HG02763 (cell line): ENCODE data around the gene EIF4EBP3.
"Not testable (repeated sequence)": the region's sequence is repeated elsewhere in the genome, so short reads cannot be mapped to it uniquely, and the experiment has no call there.

Source experiments
- ATAC-seq: cut with Tn5 transposase; IDR thresholded peaks from one replicate; pipeline ENCODE4 v1.9.1; 2021; ENCODE audit warnings: mild to moderate bottlenecking, moderate library complexity; ENCODE audit not compliant: unreplicated experiment

EIF4EBP3 gene

GRCh38 chr5:140575309-140575708, 27.8 kb downstream of the EIF4EBP3 start:
- ATAC-seq = no peak

- no peak for ATAC-seq
These were observed 29.3 kb downstream of the EIF4EBP3 start for GRCh38 chr5:140576776-140577201.

GRCh38 chr5:140579188-140579747, 31.8 kb downstream of the EIF4EBP3 start:
- not testable (repeated sequence) for ATAC-seq

DNA sequence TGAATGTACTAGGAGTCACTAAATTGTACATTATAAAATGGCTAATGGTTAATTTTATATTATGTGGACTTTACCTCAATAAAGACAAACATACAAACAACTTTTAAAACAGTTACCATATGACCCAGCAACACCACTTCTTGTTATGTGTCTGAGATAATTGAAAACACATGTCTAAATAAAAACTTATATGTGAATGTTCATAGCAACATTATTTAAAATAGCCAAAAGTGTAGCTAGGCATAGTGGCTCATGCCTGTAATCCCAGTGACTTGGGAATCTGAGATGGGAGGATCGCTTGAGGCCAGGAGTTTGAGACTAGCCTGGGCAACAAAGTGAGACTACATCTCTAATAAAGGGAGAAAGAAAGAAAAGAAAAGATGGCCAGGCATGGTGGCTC, 40.0 kb downstream of the EIF4EBP3 start:
- no peak for ATAC-seq

DNA sequence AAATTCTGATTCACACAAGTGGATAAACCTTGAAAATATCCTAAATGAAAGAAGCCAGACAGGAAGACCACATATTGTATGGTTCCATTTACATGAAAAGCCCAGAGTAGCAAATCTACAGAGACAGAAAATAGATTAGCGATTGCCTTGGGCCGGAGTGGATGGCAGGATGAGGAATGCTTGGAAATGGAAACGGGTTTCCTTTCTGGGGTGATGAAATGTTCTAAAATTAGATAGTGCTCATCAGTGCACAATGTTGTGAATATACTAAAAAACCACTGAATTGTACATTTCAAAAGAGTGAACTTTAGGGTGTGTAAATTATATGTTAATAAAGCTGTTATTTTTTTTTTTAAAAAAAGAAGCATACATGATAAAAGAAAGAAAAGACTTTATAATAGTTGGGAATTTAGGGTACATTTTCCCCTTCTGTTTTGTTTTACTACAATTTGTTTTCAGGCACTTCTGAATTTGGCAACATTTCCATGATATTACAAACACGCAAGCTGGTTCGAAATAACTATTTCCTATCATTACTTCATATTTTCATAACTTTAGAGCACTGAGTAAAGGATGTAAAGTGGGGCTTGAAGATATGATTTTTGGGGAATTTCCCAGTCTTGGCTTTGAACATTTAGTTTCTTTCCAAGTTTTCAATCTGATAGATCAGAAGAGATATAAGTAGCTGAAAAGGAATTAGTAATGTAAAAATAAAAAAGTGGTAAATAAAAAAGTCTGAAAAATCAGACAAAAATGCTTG, 41.0 kb downstream of the EIF4EBP3 start:
- ATAC-seq = no peak

DNA sequence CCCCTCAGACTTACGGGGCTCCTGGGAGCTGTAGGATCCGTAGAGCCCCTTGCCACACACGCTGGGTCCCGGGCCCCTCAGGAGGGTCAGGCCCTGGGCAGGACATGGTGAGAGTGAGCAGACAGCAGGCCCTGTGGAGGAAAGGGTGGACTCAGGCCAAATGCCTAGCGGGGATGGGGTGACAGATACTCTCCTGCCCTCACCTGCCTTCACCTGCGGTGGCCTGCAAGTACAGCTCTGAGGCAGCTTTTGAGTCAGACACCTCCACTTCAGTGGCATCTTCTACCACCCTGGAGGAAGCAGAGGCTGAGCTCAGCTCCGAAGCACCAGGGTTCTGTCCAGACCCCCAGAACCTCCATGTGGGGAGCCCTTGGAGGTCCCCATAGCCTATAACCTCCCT, 43.4 kb downstream of the EIF4EBP3 start:
- ATAC-seq = no peak

DNA sequence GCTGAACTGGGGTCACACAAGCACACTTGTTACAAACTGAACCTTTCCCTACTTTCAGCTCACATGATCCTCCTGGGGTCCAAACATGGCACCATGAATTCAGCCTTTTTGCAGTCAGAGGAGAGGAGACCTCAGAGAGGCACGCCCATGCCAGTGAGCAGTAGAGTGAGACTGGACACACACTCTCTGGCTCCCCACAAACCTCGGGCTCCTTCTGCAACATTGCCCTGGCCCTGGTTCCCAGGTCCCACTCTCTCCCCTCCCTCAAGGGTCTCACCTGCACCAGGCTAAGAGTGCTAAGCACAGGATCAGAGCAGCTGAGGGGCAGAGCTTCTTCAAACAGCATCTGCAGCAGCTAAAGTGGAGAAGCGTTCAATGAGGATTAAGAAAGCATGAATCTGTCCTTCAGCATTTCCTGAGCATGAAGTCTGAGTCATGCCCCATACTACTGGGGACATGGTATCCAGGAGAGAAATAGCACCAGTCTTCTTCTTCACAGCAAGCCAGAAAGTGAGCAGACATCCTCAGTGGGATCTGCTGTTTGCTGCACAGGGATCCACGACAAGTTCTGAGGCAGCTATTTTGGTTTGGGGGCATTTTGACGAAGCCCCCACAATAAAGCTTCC, 44.4 kb downstream of the EIF4EBP3 start:
- no peak for ATAC-seq

DNA sequence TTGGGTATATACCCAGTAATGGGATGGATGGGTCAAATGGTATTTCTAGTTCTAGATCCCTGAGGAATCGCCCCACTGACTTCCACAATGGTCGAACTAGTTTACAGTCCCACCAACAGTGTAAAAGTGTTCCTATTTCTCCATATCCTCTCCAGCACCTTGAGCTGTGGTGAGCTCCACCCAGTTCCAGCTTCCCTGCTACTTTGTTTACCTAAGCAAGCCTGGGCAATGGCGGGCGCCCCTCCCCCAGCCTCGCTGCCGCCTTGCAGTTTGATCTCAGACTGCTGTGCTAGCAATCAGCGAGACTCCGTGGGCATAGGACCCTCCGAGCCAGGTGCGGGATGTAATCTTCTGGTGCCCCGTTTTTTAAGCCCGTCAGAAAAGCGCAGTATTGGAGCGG, 45.6 kb downstream of the EIF4EBP3 start:
- ATAC-seq = not testable (repeated sequence)

DNA sequence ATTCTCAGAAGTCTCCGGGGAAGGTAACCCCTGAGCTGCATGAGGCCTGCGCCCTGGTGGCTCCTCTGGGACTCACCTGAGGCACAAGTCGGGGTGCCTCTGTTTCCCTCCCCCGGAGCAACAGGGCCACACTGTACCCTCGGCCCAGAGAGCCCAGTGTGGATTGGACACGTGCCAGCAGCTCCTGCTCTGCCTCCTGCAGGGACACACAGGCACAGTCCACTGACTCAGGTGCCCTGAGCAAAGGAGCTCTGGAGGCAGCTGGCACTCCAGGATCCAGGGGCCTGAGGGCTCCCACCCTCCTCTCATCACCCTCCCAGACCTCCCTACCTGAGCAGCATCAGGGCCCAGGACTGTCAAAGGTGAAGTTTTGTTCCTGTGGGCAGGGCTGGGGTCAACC, 46.7 kb downstream of the EIF4EBP3 start:
- ATAC-seq = no peak

- ATAC-seq = no peak
These were observed 48.3 kb downstream of the EIF4EBP3 start for GRCh38 chr5:140595538-140596300.

GRCh38 chr5:140596321-140596741, 48.9 kb downstream of the EIF4EBP3 start:
- ATAC-seq = no peak

DNA sequence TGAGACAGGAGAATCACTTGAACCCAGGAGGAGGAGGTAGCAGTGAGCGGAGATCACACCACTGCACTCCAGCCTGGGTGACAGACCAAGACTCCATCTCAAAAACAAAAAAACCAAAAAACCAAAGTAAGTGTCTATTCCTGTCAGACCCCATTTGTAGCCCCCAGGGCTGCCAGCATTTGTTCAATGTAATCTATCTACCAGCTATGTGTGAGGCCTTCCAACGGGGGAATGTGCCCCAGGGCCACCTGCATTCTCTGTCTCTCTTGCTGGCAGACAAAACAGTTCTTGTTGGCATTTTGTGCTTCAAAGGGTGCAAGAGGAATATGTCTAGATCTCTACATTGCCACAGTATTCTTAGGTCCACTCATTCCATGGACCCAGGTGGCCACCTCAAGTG, 51.4 kb downstream of the EIF4EBP3 start:
- ATAC-seq = no peak
